ENCODE results near the gene TACC2. TPM values are rescaled to one million over a fixed set of nuclear protein-coding genes. Genes with fewer than 3 reads are reported as not detected.
A peak's percentile ranks its signal among the peaks of the same experiment; 100 is the strongest.

The TACC2 gene
- total RNA-seq, 6 experiments from 2014 or later, result 16.2 to 21.1 (median 18.8) TPM

DNA sequence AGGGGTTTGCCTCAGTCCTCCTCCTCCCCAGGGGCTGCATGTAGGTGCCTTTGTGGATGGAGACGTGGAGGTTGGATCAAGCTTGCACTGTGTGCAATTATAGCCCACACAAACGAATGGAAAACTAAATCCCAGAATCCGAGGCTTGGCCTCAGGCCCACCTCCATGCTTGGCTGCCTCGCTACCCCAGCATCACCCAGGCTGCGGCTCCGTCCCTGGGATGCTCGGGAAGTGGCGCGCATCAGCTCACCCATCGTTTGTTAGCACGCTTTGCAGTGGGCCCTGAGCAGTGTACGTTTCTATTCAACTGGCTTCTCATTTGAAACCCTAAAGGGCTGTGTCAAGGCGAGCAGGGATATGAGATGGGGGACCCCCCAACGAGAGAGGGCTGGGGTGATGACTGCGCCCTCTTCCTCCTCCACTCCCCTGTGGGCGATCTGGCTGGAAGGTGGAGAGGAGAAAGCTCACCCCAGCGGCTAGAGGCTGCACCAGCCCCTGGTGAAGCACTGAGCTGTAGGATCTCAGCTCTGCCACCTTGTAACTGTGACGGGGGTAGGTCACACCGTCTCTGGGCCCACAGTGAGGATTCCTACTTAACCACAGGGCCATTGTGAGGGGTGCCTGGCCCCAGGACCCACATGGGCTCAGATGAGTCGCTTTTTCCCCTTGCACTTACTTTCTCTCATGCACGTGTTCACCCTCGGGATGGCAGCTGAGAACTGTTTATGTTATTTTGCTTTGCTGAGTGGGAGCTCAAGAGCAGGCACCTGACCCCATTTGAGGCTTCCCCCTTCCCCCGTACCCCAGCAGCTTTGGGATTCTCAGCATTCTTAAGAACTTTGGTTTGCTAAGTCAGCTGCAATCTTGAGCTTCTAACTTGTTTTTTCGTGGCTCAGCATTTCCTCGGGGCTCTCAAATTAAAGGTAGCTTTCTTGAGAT, 269.4 kb downstream of the TACC2 start:
- ATAC-seq (peak in 1 of 4 donors; percentile 30), DNase-seq (no peak)
- H3K27me3 ChIP-seq, result no peaks in the 10 kb centered on the region
- intact Hi-C loops (cut with DNase I), result no loop called here
- 69% methylated on average over 15 of the region's 25 CpGs for WGBS (ENCODE audit: insufficient coverage, low coverage, low lambda C conversion rate, missing lambda C conversion rate)
- no peaks in the 10 kb centered on the region for H3K4me1 ChIP-seq
- H3K36me3 ChIP-seq, result no peaks in the 10 kb centered on the region
- H3K27ac ChIP-seq, result no peak overlapping the region
- H3K9me3 ChIP-seq, result peaks cover 0 to 5% (median 0%) of the 10 kb centered on the region in 4 donors
- TF ChIP-seq POLR2A (IDR thresholded peaks at IDR 0.05), result no peak
- TF ChIP-seq, protein P1, sequence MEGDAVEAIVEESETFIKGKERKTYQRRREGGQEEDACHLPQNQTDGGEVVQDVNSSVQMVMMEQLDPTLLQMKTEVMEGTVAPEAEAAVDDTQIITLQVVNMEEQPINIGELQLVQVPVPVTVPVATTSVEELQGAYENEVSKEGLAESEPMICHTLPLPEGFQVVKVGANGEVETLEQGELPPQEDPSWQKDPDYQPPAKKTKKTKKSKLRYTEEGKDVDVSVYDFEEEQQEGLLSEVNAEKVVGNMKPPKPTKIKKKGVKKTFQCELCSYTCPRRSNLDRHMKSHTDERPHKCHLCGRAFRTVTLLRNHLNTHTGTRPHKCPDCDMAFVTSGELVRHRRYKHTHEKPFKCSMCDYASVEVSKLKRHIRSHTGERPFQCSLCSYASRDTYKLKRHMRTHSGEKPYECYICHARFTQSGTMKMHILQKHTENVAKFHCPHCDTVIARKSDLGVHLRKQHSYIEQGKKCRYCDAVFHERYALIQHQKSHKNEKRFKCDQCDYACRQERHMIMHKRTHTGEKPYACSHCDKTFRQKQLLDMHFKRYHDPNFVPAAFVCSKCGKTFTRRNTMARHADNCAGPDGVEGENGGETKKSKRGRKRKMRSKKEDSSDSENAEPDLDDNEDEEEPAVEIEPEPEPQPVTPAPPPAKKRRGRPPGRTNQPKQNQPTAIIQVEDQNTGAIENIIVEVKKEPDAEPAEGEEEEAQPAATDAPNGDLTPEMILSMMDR (IDR thresholded peaks at IDR 0.05), result no peak
- H3K4me3 ChIP-seq, result no peak overlapping the region

DNA sequence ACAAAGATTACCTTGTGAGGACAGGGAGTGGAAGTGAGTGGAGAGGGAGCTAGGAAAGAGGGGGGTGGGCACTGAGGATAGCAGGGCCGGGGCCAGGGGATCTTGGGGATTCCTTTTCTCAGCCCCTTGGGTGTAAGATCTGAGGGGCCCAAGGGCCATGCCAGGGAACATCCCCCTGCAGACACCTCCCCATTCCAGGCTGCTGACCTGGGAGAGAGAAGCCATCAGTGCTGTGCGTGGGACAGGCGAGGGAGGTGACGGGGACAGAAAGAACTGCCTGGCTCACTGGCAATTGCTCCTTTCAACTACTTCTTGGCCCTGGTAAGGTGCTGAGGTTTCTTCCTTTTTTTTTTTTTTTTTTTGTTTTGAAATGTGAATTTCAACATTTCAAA, 270.1 kb downstream of the TACC2 start:
- Histone ChIP-seq H3K4me3 (no peak overlapping the region), H3K27me3 (no peaks in the 10 kb centered on the region), H3K9me3 (peaks cover 0 to 5% (median 0%) of the 10 kb centered on the region in 4 donors), H3K36me3 (no peaks in the 10 kb centered on the region), H3K4me1 (no peaks in the 10 kb centered on the region), H3K27ac (no peak overlapping the region)
- ATAC-seq (peak in 1 of 4 donors; percentile 19), DNase-seq (no peak)
- intact Hi-C loops (cut with DNase I), result no loop called here
- no peak for TF ChIP-seq POLR2A (IDR thresholded peaks at IDR 0.05)
- TF ChIP-seq, protein P1 (IDR thresholded peaks at IDR 0.05), result no peak
- 87% methylated on average over 4 of the region's 4 CpGs for WGBS (ENCODE audit: insufficient coverage, low coverage, low lambda C conversion rate, missing lambda C conversion rate)

DNA sequence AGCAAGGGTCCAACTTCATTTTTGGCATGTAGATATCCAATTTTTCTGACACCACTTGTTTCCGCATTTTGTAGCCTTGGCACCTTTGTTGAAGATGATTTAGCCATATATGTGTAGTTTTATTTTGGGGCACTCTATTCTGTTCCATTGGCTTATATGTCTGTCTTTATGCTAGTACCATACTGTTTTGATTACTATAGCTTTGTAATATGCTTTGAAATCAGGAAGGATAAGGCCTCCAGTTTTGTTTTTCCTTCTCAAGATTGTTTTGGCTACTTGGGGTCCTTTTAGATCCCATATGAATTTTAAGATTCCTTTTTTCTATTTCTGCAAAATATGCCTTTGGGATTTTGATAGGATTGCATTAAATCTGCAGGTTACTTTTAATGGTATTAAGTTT, 272.6 kb downstream of the TACC2 start:
- ATAC-seq, result no peak

DNA sequence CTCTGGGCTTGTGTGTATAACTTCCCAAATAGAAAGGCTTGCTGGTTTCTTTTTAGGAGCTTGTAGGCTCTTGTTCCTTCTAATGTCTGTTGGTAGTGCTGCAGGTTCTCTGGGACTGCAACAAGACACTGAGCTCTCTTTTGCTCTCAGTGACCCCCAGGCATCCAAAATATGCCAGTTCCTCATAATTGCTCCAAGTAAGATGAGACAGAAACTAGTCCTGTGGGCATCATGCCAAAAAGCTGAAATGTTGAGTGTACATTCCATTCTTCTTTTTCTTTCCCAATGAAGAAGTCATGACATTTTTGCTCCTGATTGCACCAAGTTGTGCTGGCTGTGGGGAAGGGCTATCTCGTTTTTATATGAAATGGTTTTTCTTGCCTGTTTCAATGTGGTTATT, 275.0 kb downstream of the TACC2 start:
- Histone ChIP-seq H3K4me3 (no peak overlapping the region), H3K4me1 (no peaks in the 10 kb centered on the region), H3K27ac (no peak overlapping the region), H3K27me3 (no peaks in the 10 kb centered on the region), H3K36me3 (no peaks in the 10 kb centered on the region), H3K9me3 (peaks cover 0 to 5% (median 0%) of the 10 kb centered on the region in 4 donors)
- ATAC-seq (no peak), DNase-seq (no peak)
- TF ChIP-seq, protein P1 (IDR thresholded peaks at IDR 0.05), result no peak
- TF ChIP-seq POLR2A (IDR thresholded peaks at IDR 0.05), result no peak
- intact Hi-C loops (cut with DNase I), result no loop called here
- 33% methylated on average over 1 of the region's 1 CpG for WGBS (ENCODE audit: insufficient coverage, low coverage, low lambda C conversion rate, missing lambda C conversion rate)

More for the DNA sequence above, 272.6 kb downstream of the TACC2 start:
- Histone ChIP-seq H3K4me3 (no peak overlapping the region), H3K36me3 (no peaks in the 10 kb centered on the region), H3K9me3 (peaks cover 0 to 5% (median 0%) of the 10 kb centered on the region in 4 donors), H3K27ac (no peak overlapping the region), H3K27me3 (no peaks in the 10 kb centered on the region), H3K4me1 (no peaks in the 10 kb centered on the region)
- DNase-seq, result no peak
- WGBS (ENCODE audit: insufficient coverage, low coverage, low lambda C conversion rate, missing lambda C conversion rate), result 100% methylated on average over 1 of the region's 1 CpG
- no peak for TF ChIP-seq POLR2A (IDR thresholded peaks at IDR 0.05)
- TF ChIP-seq, protein P1 (IDR thresholded peaks at IDR 0.05), result no peak
- intact Hi-C loops (cut with DNase I), result no loop called here
